Erythroblast (primary cell): ENCODE data around the gene OR56A5.
"Not testable (repeated sequence)": the region's sequence is repeated elsewhere in the genome, so short reads cannot be mapped to it uniquely, and the experiment has no call there.

Experiments used
- DNase-seq, 2 experiments: peaks; one replicate each; lab custom pipeline; 2025; lab: John Stamatoyannopoulos, UW
- GATA1 ChIP-seq: IDR thresholded peaks from 2 replicates; pipeline ENCODE4 v1.6.1; 2011; ENCODE audit warnings: low read depth, mild to moderate bottlenecking, control low read depth, low read length, moderate library complexity
- POLR2A ChIP-seq: IDR thresholded peaks from 2 replicates; pipeline ENCODE4 v1.6.1; 2011; ENCODE audit warnings: mild to moderate bottlenecking, low read length

Gene OR56A5

DNA sequence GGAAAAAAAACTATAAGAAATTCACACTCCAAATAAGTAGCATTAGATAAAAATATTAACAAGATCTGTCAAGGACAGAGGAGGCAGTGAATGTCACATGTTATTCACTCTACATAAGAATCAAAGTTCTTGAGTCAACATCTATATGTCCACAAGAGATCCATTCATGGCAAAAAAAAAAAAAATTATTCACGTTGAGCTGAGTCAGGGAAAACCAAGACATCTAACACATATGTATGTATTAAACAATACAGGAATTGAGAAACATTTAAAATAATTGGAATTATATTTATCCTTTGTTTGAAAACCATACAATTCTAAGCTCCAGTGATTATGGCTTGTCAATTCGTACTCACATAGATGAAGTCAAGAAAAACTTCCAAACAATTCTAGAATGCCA lies 1.3 kb downstream of the OR56A5 start:
- TF ChIP-seq GATA1 (no peak), POLR2A (no peak)
- no peak for DNase-seq

DNA sequence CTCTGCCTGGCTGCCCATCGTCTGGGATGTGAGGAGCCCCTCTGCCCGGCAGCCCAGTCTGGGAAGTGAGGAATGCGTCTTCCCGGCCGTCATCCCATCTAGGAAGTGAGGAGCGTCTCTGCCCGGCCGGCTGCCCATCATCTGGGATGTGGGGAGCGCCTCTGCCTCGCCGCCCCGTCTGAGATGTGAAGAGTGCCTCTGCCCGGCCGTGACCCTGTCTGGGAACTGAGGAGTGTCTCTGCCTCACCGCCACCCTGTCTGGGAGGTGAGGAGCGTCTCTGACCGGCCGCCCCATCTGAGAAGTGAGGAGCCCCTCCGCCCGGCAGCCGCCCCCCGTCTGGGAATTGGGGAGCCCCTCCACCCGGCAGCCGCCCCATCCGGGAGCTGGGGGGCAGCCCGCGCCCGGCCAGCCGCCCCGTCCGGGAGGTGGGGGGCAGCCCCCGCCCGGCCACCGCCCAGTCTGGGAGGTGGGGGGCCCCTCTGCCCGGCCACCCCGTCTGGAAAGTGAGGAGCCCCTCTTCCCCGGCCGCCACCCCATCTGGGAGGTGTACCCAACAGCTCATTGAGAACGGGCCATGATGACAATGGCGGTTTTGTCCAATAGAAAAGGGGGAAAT lies 7.5 kb downstream of the OR56A5 start:
- not testable (repeated sequence) for DNase-seq

DNA sequence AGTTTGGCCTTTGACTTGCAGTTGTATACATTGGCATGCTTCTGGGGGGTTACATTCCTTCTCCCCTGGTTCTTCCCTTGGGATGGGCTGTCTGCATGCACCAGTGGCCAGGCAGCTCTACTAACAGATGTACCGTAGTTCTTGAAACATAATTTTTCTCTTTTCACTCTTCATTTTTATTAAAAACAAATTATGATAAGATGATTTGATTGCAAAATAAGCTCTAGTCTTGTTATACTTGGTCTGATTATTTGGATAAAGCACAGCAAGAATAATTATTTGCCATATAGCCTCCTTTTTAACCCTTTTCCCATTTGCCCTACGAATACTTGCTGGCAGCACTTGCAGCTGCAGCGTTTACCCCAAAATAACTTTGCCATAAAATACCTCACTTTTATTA lies 12.7 kb downstream of the OR56A5 start:
- DNase-seq: no peak
- no peak for TF ChIP-seq GATA1
- TF ChIP-seq POLR2A: no peak

GRCh38 chr11:5941951-5942350 lies 26.3 kb downstream of the OR56A5 start, which contains the start of gene OR56A3:
Gene OR56A3, plus strand, starts transcription at chr11:5942251. Its CDS starts 5,096 bp downstream, at chr11:5947347.
- TF ChIP-seq POLR2A: no peak
- TF ChIP-seq GATA1: no peak
- no peak for DNase-seq

- DNase-seq: no peak
Observed at GRCh38 chr11:5940748-5941147, 27.5 kb downstream of the OR56A5 start.

DNA sequence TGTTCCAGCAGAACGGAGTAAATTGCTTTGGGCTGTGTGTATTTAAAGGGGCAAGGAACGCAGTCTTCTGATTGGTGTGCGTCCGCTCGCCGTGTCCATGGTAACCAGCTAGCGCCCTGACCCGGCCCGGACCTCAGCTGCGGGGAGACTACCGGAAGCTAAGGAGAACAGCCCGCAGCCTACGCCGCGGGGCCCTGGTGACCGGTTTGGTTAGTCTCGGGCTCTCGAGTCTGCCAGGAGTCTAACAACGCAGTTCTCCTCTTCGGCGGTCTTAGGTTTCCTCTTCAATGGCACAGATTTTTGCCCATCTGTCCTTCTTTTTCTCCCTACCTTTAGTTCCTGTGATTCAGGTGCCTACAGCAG lies 29.7 kb downstream of the OR56A5 start:
- no peak for TF ChIP-seq GATA1
- TF ChIP-seq POLR2A: no peak
- DNase-seq: no peak

More at GRCh38 chr11:5940748-5941147, 27.5 kb downstream of the OR56A5 start:
- TF ChIP-seq GATA1: no peak
- no peak for TF ChIP-seq POLR2A

- TF ChIP-seq POLR2A (no peak), GATA1 (no peak)
- no peak for DNase-seq
Observed at GRCh38 chr11:5937868-5938602, 30.3 kb downstream of the OR56A5 start.

DNA sequence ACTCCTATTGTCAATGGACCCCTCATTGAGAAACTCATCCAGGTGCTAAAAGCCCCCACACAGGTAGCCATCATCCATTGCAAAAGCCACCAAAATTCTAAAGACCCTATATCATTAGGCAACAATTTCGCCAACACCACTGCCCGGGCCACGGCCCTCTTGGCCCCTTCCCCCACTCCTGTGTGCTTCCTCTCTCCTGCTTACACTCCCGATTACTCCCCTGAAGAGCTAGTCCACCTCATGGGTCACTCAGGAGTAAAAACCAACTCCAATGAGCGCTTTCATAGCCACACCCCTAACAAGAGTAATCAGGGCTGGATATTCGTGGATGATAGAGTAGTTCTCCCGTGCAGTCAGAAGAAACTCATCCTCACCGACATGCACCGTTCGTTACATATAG lies 35.2 kb downstream of the OR56A5 start:
- TF ChIP-seq POLR2A (no peak), GATA1 (no peak)
- DNase-seq: no peak

GRCh38 chr11:5932671-5933070 lies 35.6 kb downstream of the OR56A5 start:
- DNase-seq: no peak
- TF ChIP-seq POLR2A (no peak), GATA1 (no peak)

DNA sequence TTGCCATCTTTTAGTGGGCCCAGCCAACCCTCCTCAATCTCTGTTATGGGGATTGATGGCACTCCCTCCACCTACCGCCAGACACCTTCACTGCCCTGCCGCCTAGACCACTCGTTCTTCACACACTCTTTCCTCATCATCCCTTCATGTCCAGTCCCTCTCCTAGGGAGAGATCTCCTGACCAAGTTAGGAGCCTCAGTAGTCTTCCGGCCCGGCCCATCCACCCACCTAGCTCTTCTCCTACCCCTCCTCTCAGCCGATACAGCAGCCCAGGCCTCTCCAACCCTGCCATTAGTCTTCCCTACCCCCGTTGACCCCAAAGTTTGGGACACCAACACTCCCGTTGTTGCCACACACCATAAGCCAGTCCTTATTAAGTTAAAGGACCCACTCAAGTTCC lies 37.2 kb downstream of the OR56A5 start:
- DNase-seq: no peak
- TF ChIP-seq GATA1 (no peak), POLR2A (no peak)

DNA sequence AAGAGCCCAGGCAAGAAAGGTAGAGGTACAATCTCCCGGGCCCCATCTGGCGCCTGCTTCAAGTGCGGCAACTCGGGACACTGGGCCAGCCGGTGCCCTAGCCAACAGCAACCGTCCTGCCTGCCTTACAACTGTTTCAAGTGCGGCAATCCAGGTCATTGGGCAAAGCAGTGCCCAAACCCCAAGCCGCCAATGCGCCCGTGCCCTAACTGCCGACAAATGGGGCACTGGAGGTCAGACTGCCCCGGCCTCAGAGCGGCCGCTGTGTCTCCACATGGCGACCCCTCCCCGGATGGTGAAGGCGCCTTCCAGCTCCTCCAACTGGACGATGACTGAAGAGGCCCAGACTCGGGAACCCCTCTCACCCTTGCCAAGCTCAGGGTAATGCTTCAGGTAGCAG lies 37.7 kb downstream of the OR56A5 start:
- no peak for DNase-seq
- no peak for TF ChIP-seq GATA1
- no peak for TF ChIP-seq POLR2A

GRCh38 chr11:5929571-5930368 lies 38.5 kb downstream of the OR56A5 start:
- TF ChIP-seq POLR2A (no peak), GATA1 (no peak)
- no peak for DNase-seq

- TF ChIP-seq GATA1: no peak
- TF ChIP-seq POLR2A: no peak
Observed at GRCh38 chr11:5928811-5929210, 39.5 kb downstream of the OR56A5 start.

DNA sequence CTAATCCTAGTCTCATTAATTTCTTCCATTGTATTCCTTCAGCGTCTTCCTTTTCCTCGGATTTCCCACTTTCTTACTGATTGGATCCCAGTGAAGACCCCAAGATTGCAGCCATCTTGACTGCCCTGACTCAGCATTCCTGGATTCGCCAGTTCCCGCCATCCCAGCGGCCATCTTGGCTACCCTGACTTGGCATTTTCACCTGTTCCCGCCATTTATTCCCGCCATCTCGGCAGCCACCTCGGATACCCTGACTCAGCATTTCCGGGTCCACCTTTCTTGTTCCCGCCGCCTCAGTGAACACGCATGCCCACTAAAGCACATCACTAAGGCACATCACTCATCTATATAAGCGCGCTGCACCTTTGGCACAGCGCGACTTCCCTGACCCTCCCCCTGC lies 40.0 kb downstream of the OR56A5 start:
- TF ChIP-seq POLR2A: no peak
- no peak for TF ChIP-seq GATA1
- DNase-seq: no peak

More at GRCh38 chr11:5928811-5929210, 39.5 kb downstream of the OR56A5 start:
- DNase-seq: no peak

- DNase-seq: no peak
- TF ChIP-seq POLR2A: no peak
- no peak for TF ChIP-seq GATA1
Observed at GRCh38 chr11:5923794-5924193, 44.5 kb downstream of the OR56A5 start.
